Measurements from ENCODE around the gene NUP133. TPM values are rescaled to one million over a fixed set of nuclear protein-coding genes. Genes with fewer than 3 reads are reported as not detected.

Gene NUP133
- total and polyA plus RNA-seq, 2 donors (not counting 3 experiments of a cell fraction or from before 2014, with no cell fraction given): 13.4 to 43.2 TPM

DNA sequence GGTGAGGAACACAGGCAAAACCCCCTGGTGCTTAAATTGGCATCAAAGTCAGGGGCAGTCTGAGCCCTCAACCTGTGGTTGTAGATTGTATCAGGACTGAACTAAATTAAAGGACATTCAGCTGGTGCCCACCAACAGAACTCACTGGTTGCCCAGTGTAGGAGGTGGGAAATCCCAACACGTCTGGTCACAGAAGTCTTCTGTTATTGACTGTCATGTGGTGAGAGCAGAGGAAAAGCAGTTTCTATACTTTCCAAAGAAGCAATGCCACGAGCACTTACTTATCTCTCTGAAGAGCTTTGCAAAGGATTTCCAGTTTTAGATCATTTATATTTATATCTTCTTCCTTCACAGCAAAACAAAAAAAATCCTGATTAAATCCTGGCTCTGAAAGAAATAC lies 59.3 kb downstream of the NUP133 start:
- intact Hi-C loops (cut with micrococcal nuclease) (no loop called here), dilution Hi-C loops (cut with MboI; ENCODE audit: extremely low pct_ligation_motif_present, low sequenced_read_pairs) (no loop called here)
- no TSS peak for BruUV-seq (replicated peaks)
- FAIRE-seq: no peak
- H3K9me3 ChIP-seq (replicated peaks; ENCODE audit: control insufficient read depth, insufficient read depth, low read length): no peaks in the 10 kb centered on the region
- POLR2A ChIA-PET: no interaction called here
- CTCF ChIA-PET: no interaction called here
- no peak overlapping the region for H3K4me2 ChIP-seq (ENCODE audit: insufficient read depth, low read length)
- no peak overlapping the region for H2AFZ ChIP-seq (ENCODE audit: low read depth, low read length)
- DNase-seq (ENCODE audit: low read depth, low spot score): no peak
- H3K4me1 ChIP-seq (ENCODE audit: control insufficient read depth, extremely low read depth, insufficient read depth, low read length): no peaks in the 10 kb centered on the region
- no peak overlapping the region for H3K27ac ChIP-seq (ENCODE audit: insufficient read depth, low read depth, low read length)
- H3K4me3 ChIP-seq (replicated peaks in 1 of 3; ENCODE audit: insufficient read depth in 1 of 3, low read depth in 1 of 3, low read length in 3 of 3): no peak overlapping the region
- H3K27me3 ChIP-seq (ENCODE audit: control insufficient read depth in 2 of 2, insufficient read depth in 2 of 2, low read length in 2 of 2): no peaks in the 10 kb centered on the region
- H3K9ac ChIP-seq (replicated peaks; ENCODE audit: extremely low read depth, insufficient read depth, low read length): no peak overlapping the region
- no peak for TF ChIP-seq EZH2 (IDR thresholded peaks at IDR 0.05; ENCODE audit: borderline replicate concordance, low read depth, low read length, severe bottlenecking)
- TF ChIP-seq, protein P1, sequence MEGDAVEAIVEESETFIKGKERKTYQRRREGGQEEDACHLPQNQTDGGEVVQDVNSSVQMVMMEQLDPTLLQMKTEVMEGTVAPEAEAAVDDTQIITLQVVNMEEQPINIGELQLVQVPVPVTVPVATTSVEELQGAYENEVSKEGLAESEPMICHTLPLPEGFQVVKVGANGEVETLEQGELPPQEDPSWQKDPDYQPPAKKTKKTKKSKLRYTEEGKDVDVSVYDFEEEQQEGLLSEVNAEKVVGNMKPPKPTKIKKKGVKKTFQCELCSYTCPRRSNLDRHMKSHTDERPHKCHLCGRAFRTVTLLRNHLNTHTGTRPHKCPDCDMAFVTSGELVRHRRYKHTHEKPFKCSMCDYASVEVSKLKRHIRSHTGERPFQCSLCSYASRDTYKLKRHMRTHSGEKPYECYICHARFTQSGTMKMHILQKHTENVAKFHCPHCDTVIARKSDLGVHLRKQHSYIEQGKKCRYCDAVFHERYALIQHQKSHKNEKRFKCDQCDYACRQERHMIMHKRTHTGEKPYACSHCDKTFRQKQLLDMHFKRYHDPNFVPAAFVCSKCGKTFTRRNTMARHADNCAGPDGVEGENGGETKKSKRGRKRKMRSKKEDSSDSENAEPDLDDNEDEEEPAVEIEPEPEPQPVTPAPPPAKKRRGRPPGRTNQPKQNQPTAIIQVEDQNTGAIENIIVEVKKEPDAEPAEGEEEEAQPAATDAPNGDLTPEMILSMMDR (IDR thresholded peaks at IDR 0.05; ENCODE audit: extremely low read depth in 1 of 2, insufficient read depth in 1 of 2, low read depth in 1 of 2, low read length in 2 of 2): no peak
- no peak for TF ChIP-seq GATA2 (IDR thresholded peaks at IDR 0.05; ENCODE audit: insufficient read depth, insufficient read length, low read depth, low read length)
- TF ChIP-seq POLR2AphosphoS5 (IDR thresholded peaks at IDR 0.05; ENCODE audit: insufficient read depth, low read depth, low read length): no peak
- no peak for TF ChIP-seq POLR2A (IDR thresholded peaks at IDR 0.05; ENCODE audit: low read depth, low read length)
- no peak for TF ChIP-seq MYC (IDR thresholded peaks at IDR 0.05; ENCODE audit: low read depth, low read length)
- no peak for TF ChIP-seq JUN (IDR thresholded peaks at IDR 0.05; ENCODE audit: borderline replicate concordance, insufficient read depth, insufficient read length, low read depth)
- TF ChIP-seq, protein P2, sequence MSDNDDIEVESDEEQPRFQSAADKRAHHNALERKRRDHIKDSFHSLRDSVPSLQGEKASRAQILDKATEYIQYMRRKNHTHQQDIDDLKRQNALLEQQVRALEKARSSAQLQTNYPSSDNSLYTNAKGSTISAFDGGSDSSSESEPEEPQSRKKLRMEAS (IDR thresholded peaks at IDR 0.05; ENCODE audit: insufficient read depth, insufficient read length): no peak
- no peak for TF ChIP-seq FOS (IDR thresholded peaks at IDR 0.05; ENCODE audit: borderline replicate concordance, insufficient read depth, low read length)
- H3K36me3 ChIP-seq (ENCODE audit: control insufficient read depth in 2 of 2, extremely low read depth in 1 of 2, insufficient read depth in 2 of 2, low read length in 2 of 2): peaks cover 0 to 4% of the 10 kb centered on the region in 2 experiments
- no peaks in the 10 kb centered on the region for H3K9me1 ChIP-seq (replicated peaks; ENCODE audit: control insufficient read depth, extremely low read depth, insufficient read depth, low read length)
- H4K20me1 ChIP-seq (replicated peaks; ENCODE audit: control insufficient read depth, extremely low read depth, insufficient read depth, low read length): no peaks in the 10 kb centered on the region
- H3K79me2 ChIP-seq (ENCODE audit: control insufficient read depth, insufficient read depth, low read length): no peaks in the 10 kb centered on the region

Measured in endothelial cell of umbilical vein (primary cell).